OCI-LY3 (cell line): Measurements from ENCODE around the gene IGF2.

Experiments used
- EZH2phosphoT487 ChIP-seq: fragments of 200-600 bp; shearing (Covaris generic); IDR thresholded peaks from 2 replicates; pipeline ENCODE4 v1.6.1; 2018; ENCODE audit warnings: antibody characterized with exemption, mixed run types, low read depth
- TF ChIP-seq, protein P1 (sequence below): fragments of 200-600, 300-600 bp; sonication (generic); IDR thresholded peaks from 2 replicates; pipeline ENCODE4 v1.5.1; 2014; ENCODE audit warnings: antibody characterized with exemption, low read length, low read depth

DNA sequence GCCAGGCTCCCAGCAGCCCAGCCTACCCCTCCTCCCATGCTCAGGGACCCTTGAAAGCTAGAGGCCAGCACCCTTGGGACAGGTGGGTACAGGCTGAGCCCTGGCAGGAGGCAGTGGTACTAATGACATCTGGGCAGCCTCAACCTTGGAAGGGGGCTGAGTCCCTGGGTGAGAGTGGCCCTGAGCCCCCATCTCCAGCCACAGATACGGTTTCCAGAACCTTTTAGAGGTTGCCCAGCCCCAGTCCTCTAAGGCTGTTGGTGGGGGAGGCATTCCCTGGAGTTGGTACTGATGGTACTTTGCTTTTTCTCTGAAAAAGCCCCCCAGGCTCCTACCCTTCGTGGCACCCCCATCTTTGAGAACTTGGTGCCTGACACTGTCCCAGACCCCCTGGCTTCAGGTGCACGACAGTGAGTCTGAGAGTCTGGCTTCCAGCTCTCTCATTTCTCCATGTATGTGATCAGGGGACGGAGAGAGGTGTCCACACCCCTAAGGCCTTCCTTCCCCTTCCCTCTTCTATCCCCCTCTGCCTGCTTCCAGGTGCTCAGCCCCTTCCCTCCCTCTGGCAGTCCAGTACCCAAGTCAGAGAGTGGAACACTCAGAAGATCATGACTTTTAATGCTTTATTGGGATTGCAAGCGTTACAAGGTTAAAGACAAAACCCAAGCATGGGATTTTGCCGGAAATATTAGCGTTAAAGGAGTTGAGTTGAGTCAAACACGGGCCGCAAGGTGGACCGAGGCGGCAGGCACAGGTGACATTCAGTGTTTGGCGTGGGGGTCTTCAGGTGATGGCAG lies 10.5 kb downstream of the IGF2 start:
- TF ChIP-seq, protein P1, sequence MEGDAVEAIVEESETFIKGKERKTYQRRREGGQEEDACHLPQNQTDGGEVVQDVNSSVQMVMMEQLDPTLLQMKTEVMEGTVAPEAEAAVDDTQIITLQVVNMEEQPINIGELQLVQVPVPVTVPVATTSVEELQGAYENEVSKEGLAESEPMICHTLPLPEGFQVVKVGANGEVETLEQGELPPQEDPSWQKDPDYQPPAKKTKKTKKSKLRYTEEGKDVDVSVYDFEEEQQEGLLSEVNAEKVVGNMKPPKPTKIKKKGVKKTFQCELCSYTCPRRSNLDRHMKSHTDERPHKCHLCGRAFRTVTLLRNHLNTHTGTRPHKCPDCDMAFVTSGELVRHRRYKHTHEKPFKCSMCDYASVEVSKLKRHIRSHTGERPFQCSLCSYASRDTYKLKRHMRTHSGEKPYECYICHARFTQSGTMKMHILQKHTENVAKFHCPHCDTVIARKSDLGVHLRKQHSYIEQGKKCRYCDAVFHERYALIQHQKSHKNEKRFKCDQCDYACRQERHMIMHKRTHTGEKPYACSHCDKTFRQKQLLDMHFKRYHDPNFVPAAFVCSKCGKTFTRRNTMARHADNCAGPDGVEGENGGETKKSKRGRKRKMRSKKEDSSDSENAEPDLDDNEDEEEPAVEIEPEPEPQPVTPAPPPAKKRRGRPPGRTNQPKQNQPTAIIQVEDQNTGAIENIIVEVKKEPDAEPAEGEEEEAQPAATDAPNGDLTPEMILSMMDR = no peak
- no peak for TF ChIP-seq EZH2phosphoT487
